SK-N-MC (cell line): Measurements from ENCODE around the gene BMERB1.

Experiments
- DNase-seq: peaks from one replicate; pipeline ENCODE4 v3.0.0-alpha.2; 2011; ENCODE audit warnings: low read depth, low spot score
- H3K27ac ChIP-seq: fragments of 200-600 bp; sonication (generic); 2 replicates; pipeline ENCODE4 v1.5.1; 2016; ENCODE audit warnings: mixed run types
- H3K36me3 ChIP-seq: fragments of 200-600 bp; sonication (generic); 2 replicates; pipeline ENCODE4 v1.6.1; 2017; ENCODE audit warnings: antibody characterized with exemption, low read length, mixed read lengths; ENCODE audit not compliant: insufficient read depth
- H3K4me3 ChIP-seq: fragments of 200-600 bp; sonication (generic); 2 replicates; pipeline ENCODE4 v1.5.1; 2016
- H3K9ac ChIP-seq: fragments of 200-600 bp; sonication (generic); 2 replicates; pipeline ENCODE4 v1.8.0; 2017; ENCODE audit warnings: mixed run types, mixed read lengths; ENCODE audit not compliant: insufficient read length
- H3K9me3 ChIP-seq: fragments of 200-600 bp; sonication (generic); 2 replicates; pipeline ENCODE4 v1.6.1; 2017; ENCODE audit warnings: low read depth, mild to moderate bottlenecking, antibody characterized with exemption, low read length, moderate library complexity, mixed read lengths
- EZH2 ChIP-seq: fragments of 200-600 bp; sonication (generic); IDR thresholded peaks from one replicate; pipeline ENCODE4 v1.6.1; 2017; ENCODE audit warnings: antibody characterized with exemption
- FOXP2 ChIP-seq: optimal IDR thresholded peaks from 2 replicates; pipeline ENCODE3; 2011; ENCODE audit warnings: mild to moderate bottlenecking, moderate library complexity; ENCODE audit not compliant: insufficient read depth; ENCODE audit errors: extremely low read length, control extremely low read depth
- POLR2AphosphoS5 ChIP-seq: IDR thresholded peaks from 2 replicates; pipeline ENCODE4 v1.6.1; 2012; ENCODE audit warnings: mild to moderate bottlenecking, low read depth, low read length, borderline replicate concordance

Gene BMERB1

GRCh38 chr16:15477802-15478201 is 43.4 kb downstream of the BMERB1 start:
- Histone ChIP-seq H3K9me3 (no peaks in the 10 kb centered on the region), H3K9ac (no peak overlapping the region), H3K36me3 (no peaks in the 10 kb centered on the region), H3K4me3 (no peak overlapping the region), H3K27ac (no peak overlapping the region)
- no peak for TF ChIP-seq FOXP2
- no peak for TF ChIP-seq POLR2AphosphoS5
- TF ChIP-seq EZH2: no peak
- DNase-seq: no peak

- H3K4me3 ChIP-seq: no peak overlapping the region
- TF ChIP-seq EZH2 (no peak), POLR2AphosphoS5 (no peak), FOXP2 (no peak)
- no peak for DNase-seq
- no peak overlapping the region for H3K9ac ChIP-seq
- no peaks in the 10 kb centered on the region for H3K9me3 ChIP-seq
- H3K36me3 ChIP-seq: no peaks in the 10 kb centered on the region
- no peak overlapping the region for H3K27ac ChIP-seq
Measured at GRCh38 chr16:15482068-15482747, 47.8 kb downstream of the BMERB1 start.

- H3K36me3 ChIP-seq: no peaks in the 10 kb centered on the region
- no peak for DNase-seq
- no peak overlapping the region for H3K9ac ChIP-seq
- H3K4me3 ChIP-seq: no peak overlapping the region
- TF ChIP-seq POLR2AphosphoS5 (no peak), EZH2 (no peak), FOXP2 (no peak)
- H3K27ac ChIP-seq: no peak overlapping the region
- no peaks in the 10 kb centered on the region for H3K9me3 ChIP-seq
Measured at GRCh38 chr16:15482748-15483298, 48.4 kb downstream of the BMERB1 start.

GRCh38 chr16:15483857-15484256 is 49.5 kb downstream of the BMERB1 start:
- no peak overlapping the region for H3K27ac ChIP-seq
- H3K9me3 ChIP-seq: no peaks in the 10 kb centered on the region
- H3K4me3 ChIP-seq: no peak overlapping the region
- TF ChIP-seq POLR2AphosphoS5: no peak
- no peak for TF ChIP-seq FOXP2
- TF ChIP-seq EZH2: no peak
- H3K36me3 ChIP-seq: no peaks in the 10 kb centered on the region
- no peak for DNase-seq
- H3K9ac ChIP-seq: no peak overlapping the region

- Histone ChIP-seq H3K36me3 (no peaks in the 10 kb centered on the region), H3K27ac (no peak overlapping the region), H3K4me3 (no peak overlapping the region), H3K9me3 (no peaks in the 10 kb centered on the region), H3K9ac (no peak overlapping the region)
- DNase-seq: no peak
- TF ChIP-seq POLR2AphosphoS5 (no peak), EZH2 (no peak), FOXP2 (no peak)
Measured at GRCh38 chr16:15484662-15485061, 50.3 kb downstream of the BMERB1 start.

GRCh38 chr16:15485175-15485574 is 50.8 kb downstream of the BMERB1 start:
- TF ChIP-seq EZH2 (no peak), FOXP2 (no peak), POLR2AphosphoS5 (no peak)

GRCh38 chr16:15486661-15487060 is 52.3 kb downstream of the BMERB1 start:
- no peak for DNase-seq
- TF ChIP-seq POLR2AphosphoS5 (no peak), FOXP2 (no peak), EZH2 (no peak)
- Histone ChIP-seq H3K4me3 (no peak overlapping the region), H3K36me3 (no peaks in the 10 kb centered on the region), H3K27ac (no peak overlapping the region), H3K9ac (no peak overlapping the region), H3K9me3 (no peaks in the 10 kb centered on the region)

More at GRCh38 chr16:15485175-15485574, 50.8 kb downstream of the BMERB1 start:
- no peaks in the 10 kb centered on the region for H3K36me3 ChIP-seq
- DNase-seq: no peak
- no peak overlapping the region for H3K9ac ChIP-seq
- no peak overlapping the region for H3K4me3 ChIP-seq
- no peaks in the 10 kb centered on the region for H3K9me3 ChIP-seq
- no peak overlapping the region for H3K27ac ChIP-seq

GRCh38 chr16:15487336-15488284 is 53.2 kb downstream of the BMERB1 start:
- TF ChIP-seq FOXP2 (no peak), EZH2 (no peak), POLR2AphosphoS5 (no peak)
- H3K9ac ChIP-seq: no peak overlapping the region
- no peak for DNase-seq
- H3K27ac ChIP-seq: no peak overlapping the region
- H3K36me3 ChIP-seq: no peaks in the 10 kb centered on the region
- no peak overlapping the region for H3K4me3 ChIP-seq
- no peaks in the 10 kb centered on the region for H3K9me3 ChIP-seq
